LNCaP clone FGC (cell line): ENCODE measurements around the gene PSD.
A peak's percentile ranks its signal among the peaks of the same experiment; 100 is the strongest.

Experiments used
- DNase-seq: peaks from one replicate; pipeline ENCODE4 v3.0.0-alpha.2; 2011; ENCODE audit warnings: low read depth
- H3K4me3 ChIP-seq: 2 replicates; pipeline ENCODE4 v1.5.1; 2011; ENCODE audit warnings: mild to moderate bottlenecking, low read depth, low read length, control low read depth
- TF ChIP-seq, protein P1 (sequence below): IDR thresholded peaks from 2 replicates; pipeline ENCODE4 v1.5.1; 2012; ENCODE audit warnings: mild to moderate bottlenecking; ENCODE audit not compliant: control insufficient read depth, insufficient read depth; ENCODE audit errors: extremely low read depth

The PSD gene

DNA sequence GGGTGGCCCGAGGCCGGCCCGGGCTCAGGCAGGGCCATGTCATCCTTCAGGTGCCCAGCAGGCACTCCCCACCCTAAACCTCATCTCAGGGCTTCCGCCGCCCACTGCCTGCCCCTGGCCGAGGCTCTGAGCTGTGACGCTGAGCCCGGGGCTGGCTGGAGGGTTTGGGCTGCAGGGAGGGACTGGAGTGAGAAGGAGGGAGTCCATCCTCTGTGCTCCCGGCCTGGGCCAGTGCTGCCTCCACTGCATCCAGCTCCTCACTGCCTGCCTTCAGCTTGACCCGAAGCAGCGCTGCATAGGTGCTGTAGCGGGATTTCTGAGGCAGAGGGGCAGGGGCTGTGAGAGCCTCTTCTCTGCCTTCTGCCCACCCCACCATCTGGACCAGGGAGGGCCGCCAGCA is 15.5 kb downstream of the PSD start:
- TF ChIP-seq, protein P1, sequence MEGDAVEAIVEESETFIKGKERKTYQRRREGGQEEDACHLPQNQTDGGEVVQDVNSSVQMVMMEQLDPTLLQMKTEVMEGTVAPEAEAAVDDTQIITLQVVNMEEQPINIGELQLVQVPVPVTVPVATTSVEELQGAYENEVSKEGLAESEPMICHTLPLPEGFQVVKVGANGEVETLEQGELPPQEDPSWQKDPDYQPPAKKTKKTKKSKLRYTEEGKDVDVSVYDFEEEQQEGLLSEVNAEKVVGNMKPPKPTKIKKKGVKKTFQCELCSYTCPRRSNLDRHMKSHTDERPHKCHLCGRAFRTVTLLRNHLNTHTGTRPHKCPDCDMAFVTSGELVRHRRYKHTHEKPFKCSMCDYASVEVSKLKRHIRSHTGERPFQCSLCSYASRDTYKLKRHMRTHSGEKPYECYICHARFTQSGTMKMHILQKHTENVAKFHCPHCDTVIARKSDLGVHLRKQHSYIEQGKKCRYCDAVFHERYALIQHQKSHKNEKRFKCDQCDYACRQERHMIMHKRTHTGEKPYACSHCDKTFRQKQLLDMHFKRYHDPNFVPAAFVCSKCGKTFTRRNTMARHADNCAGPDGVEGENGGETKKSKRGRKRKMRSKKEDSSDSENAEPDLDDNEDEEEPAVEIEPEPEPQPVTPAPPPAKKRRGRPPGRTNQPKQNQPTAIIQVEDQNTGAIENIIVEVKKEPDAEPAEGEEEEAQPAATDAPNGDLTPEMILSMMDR: no peak
- no peak for DNase-seq
- no peak overlapping the region for H3K4me3 ChIP-seq

DNA sequence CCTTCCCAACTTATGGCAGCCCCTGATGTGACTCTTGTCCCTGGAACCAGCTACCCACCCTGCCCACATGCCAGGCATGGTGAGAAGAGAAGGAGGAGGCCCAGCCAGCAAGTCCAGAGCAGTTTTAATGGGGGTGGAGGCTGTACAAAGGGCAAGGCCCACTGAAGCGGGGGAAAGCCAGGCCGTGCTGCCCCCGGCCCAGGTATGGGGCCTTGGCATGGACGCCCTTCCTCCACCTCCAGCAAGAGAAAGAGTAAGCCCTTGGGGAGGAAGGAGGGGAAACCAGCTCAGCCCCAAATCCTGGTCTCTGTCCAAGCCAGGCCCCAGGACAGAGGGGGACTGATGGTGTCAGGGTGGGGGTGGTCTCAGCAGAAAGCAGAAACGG is 16.1 kb downstream of the PSD start:
- TF ChIP-seq, protein P1: no peak

DNA sequence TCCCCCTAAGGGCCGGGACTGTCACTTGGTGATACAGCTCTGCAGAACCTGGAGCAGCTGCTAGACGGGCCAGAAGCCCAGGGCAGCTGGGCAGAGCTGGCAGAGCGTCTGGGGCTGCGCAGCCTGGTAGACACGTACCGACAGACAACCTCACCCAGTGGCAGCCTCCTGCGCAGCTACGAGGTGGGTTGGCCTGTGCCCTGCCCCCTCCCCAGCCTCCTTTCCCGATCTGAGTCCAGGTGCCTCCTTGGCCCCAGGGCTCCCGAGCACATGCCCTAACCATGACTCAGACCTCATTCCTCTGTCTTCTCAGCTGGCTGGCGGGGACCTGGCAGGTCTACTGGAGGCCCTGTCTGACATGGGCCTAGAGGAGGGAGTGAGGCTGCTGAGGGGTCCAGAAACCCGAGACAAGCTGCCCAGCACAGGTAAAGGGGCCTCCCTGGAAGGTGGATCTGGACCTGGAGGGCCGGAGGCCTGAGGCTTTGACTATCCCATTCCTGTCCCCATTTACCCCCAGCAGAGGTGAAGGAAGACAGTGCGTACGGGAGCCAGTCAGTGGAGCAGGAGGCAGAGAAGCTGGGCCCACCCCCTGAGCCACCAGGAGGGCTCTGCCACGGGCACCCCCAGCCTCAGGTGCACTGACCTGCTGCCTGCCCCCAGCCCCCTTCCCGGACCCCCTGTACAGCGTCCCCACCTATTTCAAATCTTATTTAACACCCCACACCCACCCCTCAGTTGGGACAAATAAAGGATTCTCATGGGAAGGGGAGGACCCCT is 16.7 kb downstream of the PSD start:
- no peak overlapping the region for H3K4me3 ChIP-seq
- no peak for DNase-seq
- TF ChIP-seq, protein P1: no peak

More for the DNA sequence above, 16.1 kb downstream of the PSD start:
- H3K4me3 ChIP-seq: no peak overlapping the region
- DNase-seq: no peak

DNA sequence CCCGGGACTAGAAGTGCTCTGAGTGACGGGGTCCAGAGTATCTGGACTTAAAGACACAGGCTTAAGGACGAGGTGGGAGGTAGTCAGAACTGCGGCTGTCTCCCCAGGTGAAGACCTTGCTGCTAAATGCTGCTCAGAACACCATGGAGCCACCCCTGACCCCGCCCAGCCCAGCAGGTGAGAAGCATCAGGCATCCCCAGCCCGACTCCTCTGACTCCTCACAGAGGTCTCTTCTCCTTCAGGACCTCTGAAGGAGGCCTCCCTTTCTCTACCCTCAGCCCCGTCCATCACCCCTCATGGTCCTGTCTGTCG is 17.3 kb downstream of the PSD start:
- TF ChIP-seq, protein P1: no peak
- DNase-seq: no peak
- H3K4me3 ChIP-seq: no peak overlapping the region

DNA sequence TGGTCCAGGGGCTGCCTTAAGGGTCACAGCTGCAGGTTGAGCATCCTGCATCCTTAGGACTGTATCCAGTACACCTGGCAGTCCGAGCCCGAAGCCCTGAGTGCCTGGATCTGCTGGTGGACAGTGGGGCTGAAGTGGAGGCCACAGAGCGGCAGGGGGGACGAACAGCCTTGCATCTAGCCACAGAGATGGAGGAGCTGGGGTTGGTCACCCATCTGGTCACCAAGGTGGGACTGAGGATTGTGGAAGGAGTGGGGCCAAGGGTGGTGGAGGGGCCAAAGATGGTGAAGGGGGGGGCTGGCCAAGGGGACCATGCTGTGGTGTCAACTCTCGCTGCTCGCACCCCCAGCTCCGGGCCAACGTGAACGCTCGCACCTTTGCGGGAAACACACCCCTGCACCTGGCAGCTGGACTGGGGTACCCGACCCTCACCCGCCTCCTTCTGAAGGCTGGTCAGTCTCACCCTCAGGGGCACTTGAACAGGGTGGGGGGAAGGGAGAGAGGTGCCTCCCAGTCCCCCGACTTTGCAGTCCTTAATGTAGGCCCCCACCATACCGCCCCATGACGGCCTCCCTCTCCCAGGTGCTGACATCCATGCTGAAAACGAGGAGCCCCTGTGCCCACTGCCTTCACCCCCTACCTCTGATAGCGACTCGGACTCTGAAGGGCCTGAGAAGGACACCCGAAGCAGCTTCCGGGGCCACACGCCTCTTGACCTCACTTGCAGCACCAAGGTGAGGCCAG is 17.8 kb downstream of the PSD start:
- no peak for DNase-seq
- TF ChIP-seq, protein P1: no peak
- H3K4me3 ChIP-seq: no peak overlapping the region

DNA sequence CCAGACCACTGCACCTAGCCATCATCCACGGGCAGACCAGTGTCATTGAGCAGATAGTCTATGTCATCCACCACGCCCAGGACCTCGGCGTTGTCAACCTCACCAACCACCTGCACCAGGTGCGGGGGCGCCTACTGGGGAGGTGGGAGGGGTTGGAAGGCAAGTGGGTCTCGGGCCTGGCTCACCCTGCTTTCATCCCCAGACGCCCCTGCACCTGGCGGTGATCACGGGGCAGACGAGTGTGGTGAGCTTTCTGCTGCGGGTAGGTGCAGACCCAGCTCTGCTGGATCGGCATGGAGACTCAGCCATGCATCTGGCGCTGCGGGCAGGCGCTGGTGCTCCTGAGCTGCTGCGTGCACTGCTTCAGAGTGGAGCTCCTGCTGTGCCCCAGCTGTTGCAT is 18.5 kb downstream of the PSD start:
- no peak for DNase-seq
- TF ChIP-seq, protein P1: no peak
- peak overlapping the region; percentile 58 for H3K4me3 ChIP-seq
